ENCODE results near the gene RASGRP1.

The RASGRP1 gene

DNA sequence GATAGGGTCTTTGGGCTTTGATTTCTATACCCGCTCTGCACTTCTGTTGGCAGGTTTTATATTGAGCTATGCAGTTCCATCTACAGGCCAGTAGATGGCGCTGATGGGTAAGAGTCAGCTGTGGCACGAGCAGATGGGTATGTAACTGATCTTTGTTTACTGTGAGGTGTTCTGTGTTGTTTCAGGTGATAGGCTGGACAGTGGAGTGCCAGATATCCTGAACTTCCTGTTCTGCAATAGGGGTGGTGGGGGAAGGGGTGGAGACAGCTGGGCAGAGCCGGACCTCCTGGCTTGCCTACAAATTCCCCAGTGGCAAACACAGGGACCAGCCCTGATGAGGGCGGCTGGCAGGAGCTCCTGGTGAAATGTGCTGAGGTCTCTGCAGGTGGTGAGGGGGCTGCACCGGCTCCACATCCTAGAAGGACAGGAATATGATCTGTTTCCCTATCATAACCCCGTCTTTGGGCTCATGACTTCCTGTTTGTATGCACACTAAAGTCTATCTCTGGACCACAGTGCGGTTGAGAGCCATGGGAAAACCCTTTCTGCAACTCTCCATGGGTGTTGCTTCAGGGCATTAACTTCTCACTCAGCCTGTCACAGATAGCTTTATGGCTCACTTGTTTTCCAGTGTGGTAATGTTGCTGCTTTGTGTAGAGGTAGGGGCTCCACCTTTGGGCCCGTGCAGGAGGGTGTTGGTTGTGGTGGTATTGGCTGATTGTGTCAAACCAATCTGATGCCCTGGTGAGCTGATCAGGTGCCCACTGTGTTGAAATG, 124.1 kb downstream of the RASGRP1 start:
- H3K4me3 ChIP-seq (ENCODE audit: low read depth, low read length) = no peak overlapping the region
- in situ Hi-C loops (cut with HindIII; ENCODE audit: low sequenced_read_pairs) = no loop called here
- DNase-seq (ENCODE audit: low read depth) = peak; percentile 39
- TF ChIP-seq, protein P1, sequence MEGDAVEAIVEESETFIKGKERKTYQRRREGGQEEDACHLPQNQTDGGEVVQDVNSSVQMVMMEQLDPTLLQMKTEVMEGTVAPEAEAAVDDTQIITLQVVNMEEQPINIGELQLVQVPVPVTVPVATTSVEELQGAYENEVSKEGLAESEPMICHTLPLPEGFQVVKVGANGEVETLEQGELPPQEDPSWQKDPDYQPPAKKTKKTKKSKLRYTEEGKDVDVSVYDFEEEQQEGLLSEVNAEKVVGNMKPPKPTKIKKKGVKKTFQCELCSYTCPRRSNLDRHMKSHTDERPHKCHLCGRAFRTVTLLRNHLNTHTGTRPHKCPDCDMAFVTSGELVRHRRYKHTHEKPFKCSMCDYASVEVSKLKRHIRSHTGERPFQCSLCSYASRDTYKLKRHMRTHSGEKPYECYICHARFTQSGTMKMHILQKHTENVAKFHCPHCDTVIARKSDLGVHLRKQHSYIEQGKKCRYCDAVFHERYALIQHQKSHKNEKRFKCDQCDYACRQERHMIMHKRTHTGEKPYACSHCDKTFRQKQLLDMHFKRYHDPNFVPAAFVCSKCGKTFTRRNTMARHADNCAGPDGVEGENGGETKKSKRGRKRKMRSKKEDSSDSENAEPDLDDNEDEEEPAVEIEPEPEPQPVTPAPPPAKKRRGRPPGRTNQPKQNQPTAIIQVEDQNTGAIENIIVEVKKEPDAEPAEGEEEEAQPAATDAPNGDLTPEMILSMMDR (IDR thresholded peaks at IDR 0.05; ENCODE audit: low read depth, low read length, missing control alignments) = peak; percentile 98

Data from astrocyte of the cerebellum (primary cell).